ENCODE results near the gene PMM2.
"Not testable (repeated sequence)": the region's sequence is repeated elsewhere in the genome, so short reads cannot be mapped to it uniquely, and the experiment has no call there.

Gene PMM2

GRCh38 chr16:8797364-8798173 lies at the start of gene PMM2, which contains the start of gene TMEM186:
TSS of gene PMM2 (plus strand) at chr16:8797839. CDS start at chr16:8797883, 44 bp downstream.
TSS of gene TMEM186 (minus strand) at chr16:8797639. CDS start at chr16:8797614, 25 bp downstream.
- peak; percentile 94 for DNase-seq (ENCODE audit: low read depth)

DNA sequence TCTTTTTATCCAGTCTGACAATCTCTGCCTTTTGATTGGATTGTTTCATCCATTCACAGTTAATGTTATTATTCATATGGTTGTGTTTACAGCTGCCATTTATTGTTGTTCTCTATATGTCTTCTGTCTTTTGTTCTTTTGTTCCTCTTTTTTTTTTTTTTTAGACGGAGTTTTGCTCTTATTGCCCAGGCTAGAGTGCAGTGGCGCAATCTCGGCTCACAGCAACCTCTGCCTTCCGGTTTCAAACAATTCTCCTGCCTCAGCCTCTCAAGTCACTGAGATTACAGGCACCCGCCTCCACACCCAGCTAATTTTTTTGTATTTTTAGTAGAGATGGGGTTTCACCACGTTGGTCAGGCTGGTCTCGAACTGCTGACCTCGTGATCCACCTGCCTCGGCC lies 48.7 kb upstream of the PMM2 start:
- not testable (repeated sequence) for DNase-seq (ENCODE audit: low read depth)

GRCh38 chr16:8751481-8752311 lies 45.9 kb upstream of the PMM2 start:
- DNase-seq (ENCODE audit: low read depth) = peak; percentile 23

DNA sequence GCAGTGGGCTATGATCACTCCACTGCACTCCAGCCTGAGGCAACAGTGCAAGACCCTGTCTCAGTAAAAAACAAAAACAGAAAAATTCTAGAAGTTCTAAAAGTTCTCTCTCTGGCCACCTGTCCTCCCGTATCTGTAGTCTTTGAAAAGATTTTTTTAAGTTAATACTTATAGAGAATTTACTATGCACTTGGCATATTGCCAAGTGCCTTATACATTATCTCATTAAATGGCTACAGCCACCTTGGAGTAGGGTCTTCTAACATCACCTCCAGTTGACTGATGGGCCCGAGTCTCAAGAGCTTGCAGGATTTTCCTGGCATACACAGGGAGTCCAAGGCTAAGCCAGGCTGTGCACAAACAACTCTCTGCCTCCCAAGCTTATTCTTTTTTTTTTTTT lies 44.9 kb upstream of the PMM2 start:
- no peak for DNase-seq (ENCODE audit: low read depth)

DNA sequence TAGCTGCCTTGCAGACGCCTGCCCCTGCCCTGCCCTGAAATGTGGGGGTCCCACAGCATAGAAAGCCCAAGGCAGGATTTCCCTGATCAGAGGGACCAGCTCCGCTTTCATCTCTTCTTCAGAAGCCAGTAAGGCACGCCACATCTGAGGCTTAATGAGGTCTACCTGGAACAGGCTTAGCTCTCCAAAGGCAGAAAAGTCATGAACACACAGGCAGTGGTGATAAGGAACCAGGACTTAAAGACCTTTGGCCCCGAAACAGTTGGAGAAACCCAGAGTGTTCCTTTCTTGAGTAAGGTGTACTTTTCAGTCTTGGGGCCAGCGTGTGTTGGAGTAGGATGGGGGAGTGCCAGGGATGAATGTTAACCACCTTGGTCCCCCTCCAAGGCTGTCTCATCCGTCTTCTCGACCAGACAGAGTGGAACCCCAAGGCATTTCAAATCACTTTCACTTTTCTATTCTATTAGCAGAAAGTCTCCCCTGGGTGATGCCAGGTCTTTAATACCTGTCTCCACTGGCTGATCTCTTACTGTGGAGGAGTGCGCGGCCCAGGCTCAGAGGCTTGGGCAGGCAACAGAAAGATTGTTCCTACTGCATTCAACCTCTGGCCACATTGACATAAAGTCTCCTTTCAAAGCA lies 44.1 kb upstream of the PMM2 start:
- DNase-seq (ENCODE audit: low read depth) = no peak

GRCh38 chr16:8756755-8757154 lies 40.9 kb upstream of the PMM2 start:
- DNase-seq (ENCODE audit: low read depth) = no peak

- DNase-seq (ENCODE audit: low read depth) = no peak
These were observed 39.6 kb upstream of the PMM2 start for GRCh38 chr16:8758022-8758421.

GRCh38 chr16:8760021-8760420 lies 37.6 kb upstream of the PMM2 start:
- DNase-seq (ENCODE audit: low read depth) = no peak

DNA sequence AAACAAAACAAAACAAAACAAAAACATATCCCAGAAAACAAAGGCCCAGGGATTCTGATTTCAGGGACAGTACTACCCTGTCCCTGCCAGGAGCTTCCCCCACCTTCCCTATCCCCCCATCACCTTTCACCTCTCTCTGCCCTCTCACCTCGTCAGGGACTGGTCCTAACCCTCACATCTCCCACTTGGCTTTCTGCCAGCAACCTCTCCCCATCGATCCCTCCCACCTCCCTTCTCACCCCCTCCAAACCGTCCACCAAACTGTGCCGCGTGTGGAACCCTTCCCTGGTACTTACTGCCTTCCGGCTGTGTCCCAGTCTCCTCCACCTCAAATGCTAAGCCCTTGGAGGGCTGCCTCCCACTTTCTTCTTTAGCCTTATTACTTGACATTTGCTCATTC lies 36.6 kb upstream of the PMM2 start:
- no peak for DNase-seq (ENCODE audit: low read depth)

DNA sequence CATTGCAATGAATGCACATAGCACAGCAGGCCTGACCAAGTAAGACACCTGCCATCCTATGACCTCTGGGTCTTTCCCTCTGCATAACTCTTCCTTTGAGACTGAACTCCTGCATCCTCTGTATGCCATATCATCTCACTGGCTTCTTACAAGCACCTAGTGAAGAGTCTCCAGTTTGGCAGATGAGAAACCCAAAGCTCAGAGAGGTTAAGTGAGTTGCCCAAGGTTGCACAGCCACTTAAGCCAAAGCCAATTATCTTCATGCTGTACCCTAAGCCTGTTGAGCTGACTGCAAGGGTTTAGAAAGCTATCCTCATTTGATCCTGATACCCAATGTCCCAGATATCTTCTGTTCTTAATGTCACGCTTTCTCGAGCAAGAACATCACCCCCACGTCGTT lies 35.4 kb upstream of the PMM2 start:
- no peak for DNase-seq (ENCODE audit: low read depth)

DNA sequence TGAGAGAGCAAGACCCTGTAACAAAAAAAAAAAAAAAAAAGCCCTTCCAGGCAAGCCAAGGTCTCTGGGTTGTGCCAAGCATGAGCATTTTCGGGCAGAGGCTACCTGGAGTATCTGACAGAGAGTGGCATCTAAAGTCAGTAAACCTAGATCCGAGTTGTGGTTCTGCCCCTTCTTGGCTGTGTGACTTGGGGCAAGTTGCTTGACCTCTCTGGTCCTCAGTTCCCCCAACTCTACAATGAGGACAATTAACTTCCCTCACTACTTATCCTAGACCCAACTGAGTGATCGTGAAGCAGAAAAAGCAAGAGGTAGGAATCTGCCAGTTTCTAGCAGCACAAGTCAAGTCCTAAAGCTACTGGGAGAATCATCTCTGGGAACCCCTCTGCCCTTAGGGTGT lies 34.6 kb upstream of the PMM2 start:
- DNase-seq (ENCODE audit: low read depth) = no peak

DNA sequence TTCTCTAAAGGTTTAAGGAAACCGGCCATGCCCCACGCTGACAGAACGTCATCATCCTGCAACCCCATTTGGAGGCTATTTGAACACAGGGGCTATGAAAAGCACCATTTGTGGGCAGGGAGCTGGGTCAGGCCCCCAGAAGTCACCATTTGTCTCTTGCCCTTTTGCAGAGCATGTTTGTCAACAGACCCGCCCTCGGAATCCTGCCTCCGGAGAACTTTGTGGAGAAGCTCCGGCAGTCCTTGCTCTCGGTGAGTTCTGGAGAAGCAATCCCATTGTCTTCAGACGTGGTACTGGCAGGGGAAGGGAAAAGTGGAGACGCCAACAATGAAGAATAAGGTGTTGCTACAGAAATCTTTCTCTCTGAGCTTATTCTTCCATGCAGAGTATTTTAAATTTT lies 33.7 kb upstream of the PMM2 start:
- DNase-seq (ENCODE audit: low read depth) = no peak

- DNase-seq (ENCODE audit: low read depth) = no peak
These were observed 33.0 kb upstream of the PMM2 start for GRCh38 chr16:8764525-8765250.

DNA sequence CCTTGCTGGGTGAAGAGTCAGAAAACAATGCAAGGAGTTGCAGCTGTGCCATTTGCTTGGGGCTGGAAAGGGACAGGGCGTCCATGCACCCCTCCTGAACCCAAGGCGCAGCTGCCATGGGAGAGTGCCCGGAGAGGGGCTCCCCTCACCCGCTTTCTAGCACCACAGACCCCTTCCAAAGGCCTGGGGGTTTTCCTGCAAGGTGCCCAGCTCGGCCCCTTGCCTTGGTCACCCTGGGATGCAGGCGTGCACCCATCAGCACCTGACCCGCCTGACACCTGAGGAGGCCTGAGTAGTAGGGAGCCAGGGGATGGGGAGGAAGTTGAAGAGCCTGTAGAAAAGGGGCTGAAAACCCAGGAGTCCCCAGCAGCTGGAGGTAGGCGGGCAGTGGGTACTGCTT lies 30.5 kb upstream of the PMM2 start:
- DNase-seq (ENCODE audit: low read depth) = no peak

DNA sequence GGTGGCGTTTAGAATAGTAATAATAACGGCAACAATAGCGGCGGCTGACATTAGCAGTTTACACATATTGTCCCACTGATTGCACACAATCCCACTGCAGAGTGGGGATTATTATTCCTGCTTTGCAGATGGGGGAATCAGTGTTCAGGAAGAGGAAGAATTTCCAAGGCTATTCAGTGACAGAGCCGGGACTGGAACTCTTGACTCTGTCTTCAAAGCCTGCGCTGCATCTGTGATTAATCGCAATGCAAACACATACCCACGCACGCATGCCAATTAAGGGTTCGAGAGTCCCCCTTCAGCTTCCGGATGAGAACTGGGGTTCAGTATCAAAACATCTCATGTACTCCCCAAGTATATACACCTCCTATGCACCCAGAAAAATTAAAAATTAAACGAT lies 29.4 kb upstream of the PMM2 start:
- no peak for DNase-seq (ENCODE audit: low read depth)

- DNase-seq (ENCODE audit: low read depth) = no peak
These were observed 28.9 kb upstream of the PMM2 start for GRCh38 chr16:8768692-8769091.

- no peak for DNase-seq (ENCODE audit: low read depth)
These were observed 24.1 kb upstream of the PMM2 start for GRCh38 chr16:8773537-8773936.

- no peak for DNase-seq (ENCODE audit: low read depth)
These were observed 23.4 kb upstream of the PMM2 start for GRCh38 chr16:8774208-8774607.

GRCh38 chr16:8775359-8775758 lies 22.3 kb upstream of the PMM2 start:
- DNase-seq (ENCODE audit: low read depth) = no peak

DNA sequence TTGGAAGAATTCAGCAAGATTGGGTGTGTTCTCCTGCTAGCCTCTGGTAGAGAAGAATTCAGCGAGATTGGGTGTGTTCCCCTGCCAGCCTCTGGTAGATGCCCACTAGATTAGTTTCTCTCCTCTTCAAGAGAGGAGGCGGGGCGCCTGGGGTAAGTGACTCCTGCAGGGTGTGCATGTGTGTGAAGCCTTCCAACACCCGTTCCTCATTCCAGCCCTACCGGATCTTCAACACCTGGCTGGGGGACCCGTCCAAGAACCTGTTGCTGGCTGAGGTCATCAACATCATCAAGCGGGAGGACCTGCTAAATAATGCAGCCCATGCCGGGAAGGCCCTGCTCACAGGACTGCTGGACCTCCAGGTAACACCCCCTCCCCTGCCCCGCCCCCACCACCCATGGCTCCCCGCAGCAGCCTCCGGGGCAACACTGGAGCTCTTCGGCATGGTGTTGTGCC lies 21.5 kb upstream of the PMM2 start:
- no peak for DNase-seq (ENCODE audit: low read depth)

DNA sequence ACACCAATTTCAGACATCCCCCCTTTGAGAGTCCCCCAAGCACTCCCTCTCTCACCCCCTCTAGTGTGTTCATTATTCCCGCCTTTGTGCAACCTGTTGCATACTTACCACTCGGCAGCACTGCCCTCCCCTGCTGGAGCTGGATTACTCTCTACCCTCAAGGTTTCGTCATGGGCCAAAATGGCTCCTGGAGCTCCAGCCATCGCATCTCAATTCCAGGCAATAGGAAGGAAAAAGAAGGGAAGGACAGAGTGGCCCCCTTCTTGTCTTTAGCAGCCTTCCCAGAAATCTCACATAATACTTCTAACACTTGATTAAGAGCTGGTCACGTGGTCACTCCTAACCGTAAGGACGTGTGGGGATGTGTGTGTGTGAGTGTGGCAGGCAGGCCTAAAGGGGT lies 20.4 kb upstream of the PMM2 start:
- DNase-seq (ENCODE audit: low read depth) = no peak

DNA sequence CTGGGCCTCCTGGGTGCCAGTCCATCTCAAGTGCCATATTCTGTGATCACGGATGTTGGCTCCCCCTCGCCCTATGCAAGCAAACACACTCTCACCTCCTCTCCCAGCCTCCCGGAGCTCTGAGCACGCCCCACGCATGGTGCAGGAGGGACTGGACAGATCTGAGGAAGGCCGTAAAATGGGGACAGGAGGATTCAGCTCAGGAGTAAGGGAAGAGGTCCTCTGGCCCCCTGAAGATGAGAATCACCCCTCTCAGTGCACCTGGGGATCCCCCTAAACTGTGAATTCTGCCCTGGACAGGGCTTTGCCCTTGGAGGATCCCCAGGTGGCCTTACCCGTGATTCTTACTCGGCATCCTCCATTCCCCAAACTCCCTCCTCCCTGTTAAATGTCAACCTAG lies 15.8 kb upstream of the PMM2 start:
- no peak for DNase-seq (ENCODE audit: low read depth)
